MM.1S (cell line): ENCODE data around the gene ZNF664.

Source experiments
- CTCF ChIP-seq: fragments of 300-600 bp; sonication (generic); IDR thresholded peaks from 2 replicates; pipeline ENCODE4 v1.5.1; 2016; ENCODE audit warnings: antibody characterized with exemption, low read length, mixed read lengths
- EZH2 ChIP-seq: fragments of 300-600 bp; sonication (generic); optimal IDR thresholded peaks from 2 replicates; pipeline ENCODE3; 2017; ENCODE audit warnings: low read depth, mild to moderate bottlenecking, antibody characterized with exemption, low read length, mixed read lengths
- EZH2phosphoT487 ChIP-seq: fragments of 300-600 bp; sonication (generic); IDR thresholded peaks from 2 replicates; pipeline ENCODE4 v1.6.1; 2018; ENCODE audit warnings: antibody characterized with exemption, low read length

GRCh38 chr12:123984903-123985302 is 11.9 kb downstream of the ZNF664 start:
- no peak for TF ChIP-seq CTCF
- TF ChIP-seq EZH2phosphoT487: no peak
- TF ChIP-seq EZH2: no peak
